IPS-15b (cell line): ENCODE results near the gene VEGFA.

ENCODE experiments used
- H3K27me3 ChIP-seq: one replicate; pipeline ENCODE4 v1.6.1; 2013; ENCODE audit warnings: low read length; ENCODE audit not compliant: control insufficient read depth, insufficient read depth
- H3K36me3 ChIP-seq: one replicate; pipeline ENCODE4 v1.6.1; 2013; ENCODE audit warnings: low read length; ENCODE audit not compliant: control insufficient read depth, insufficient read depth
- H3K4me1 ChIP-seq: one replicate; pipeline ENCODE4 v1.6.1; 2013; ENCODE audit warnings: mild to moderate bottlenecking, low read length; ENCODE audit not compliant: control insufficient read depth, insufficient read depth
- H3K4me3 ChIP-seq: one replicate; pipeline ENCODE4 v1.5.1; 2013; ENCODE audit warnings: low read depth, low read length
- H3K9ac ChIP-seq: one replicate; pipeline ENCODE4 v1.6.1; 2013; ENCODE audit warnings: low read depth, mild to moderate bottlenecking, low read length
- H3K9me3 ChIP-seq: one replicate; pipeline ENCODE4 v1.6.1; 2013; ENCODE audit warnings: mild to moderate bottlenecking, low read length; ENCODE audit not compliant: control insufficient read depth, insufficient read depth

Gene VEGFA

GRCh38 chr6:43798688-43799444 is 28.9 kb downstream of the VEGFA start:
- no peaks in the 10 kb centered on the region for H3K9me3 ChIP-seq
- no peak overlapping the region for H3K9ac ChIP-seq
- H3K27me3 ChIP-seq = no peaks in the 10 kb centered on the region
- H3K4me1 ChIP-seq = no peaks in the 10 kb centered on the region
- no peaks in the 10 kb centered on the region for H3K36me3 ChIP-seq
- no peak overlapping the region for H3K4me3 ChIP-seq

- H3K4me3 ChIP-seq = no peak overlapping the region
- no peak overlapping the region for H3K9ac ChIP-seq
- H3K4me1 ChIP-seq = no peaks in the 10 kb centered on the region
- no peaks in the 10 kb centered on the region for H3K27me3 ChIP-seq
- no peaks in the 10 kb centered on the region for H3K36me3 ChIP-seq
- no peaks in the 10 kb centered on the region for H3K9me3 ChIP-seq
Measured at GRCh38 chr6:43799551-43800297, 29.7 kb downstream of the VEGFA start.

- no peaks in the 10 kb centered on the region for H3K4me1 ChIP-seq
Measured at GRCh38 chr6:43800298-43800623, 30.2 kb downstream of the VEGFA start.

GRCh38 chr6:43800746-43801494 is 30.9 kb downstream of the VEGFA start:
- Histone ChIP-seq H3K4me3 (no peak overlapping the region), H3K9ac (no peak overlapping the region)

More at GRCh38 chr6:43800298-43800623, 30.2 kb downstream of the VEGFA start:
- Histone ChIP-seq H3K4me3 (no peak overlapping the region), H3K36me3 (no peaks in the 10 kb centered on the region), H3K27me3 (no peaks in the 10 kb centered on the region), H3K9me3 (no peaks in the 10 kb centered on the region), H3K9ac (no peak overlapping the region)

GRCh38 chr6:43801495-43802181 is 31.6 kb downstream of the VEGFA start:
- Histone ChIP-seq H3K4me3 (no peak overlapping the region), H3K9me3 (no peaks in the 10 kb centered on the region), H3K27me3 (no peaks in the 10 kb centered on the region), H3K36me3 (no peaks in the 10 kb centered on the region), H3K9ac (no peak overlapping the region), H3K4me1 (no peaks in the 10 kb centered on the region)

More at GRCh38 chr6:43800746-43801494, 30.9 kb downstream of the VEGFA start:
- Histone ChIP-seq H3K27me3 (no peaks in the 10 kb centered on the region), H3K36me3 (no peaks in the 10 kb centered on the region), H3K9me3 (no peaks in the 10 kb centered on the region), H3K4me1 (no peaks in the 10 kb centered on the region)

- H3K9ac ChIP-seq = no peak overlapping the region
- H3K27me3 ChIP-seq = no peaks in the 10 kb centered on the region
- H3K9me3 ChIP-seq = no peaks in the 10 kb centered on the region
- H3K36me3 ChIP-seq = no peaks in the 10 kb centered on the region
- H3K4me3 ChIP-seq = no peak overlapping the region
- H3K4me1 ChIP-seq = no peaks in the 10 kb centered on the region
Measured at GRCh38 chr6:43803055-43803782, 33.2 kb downstream of the VEGFA start.

DNA sequence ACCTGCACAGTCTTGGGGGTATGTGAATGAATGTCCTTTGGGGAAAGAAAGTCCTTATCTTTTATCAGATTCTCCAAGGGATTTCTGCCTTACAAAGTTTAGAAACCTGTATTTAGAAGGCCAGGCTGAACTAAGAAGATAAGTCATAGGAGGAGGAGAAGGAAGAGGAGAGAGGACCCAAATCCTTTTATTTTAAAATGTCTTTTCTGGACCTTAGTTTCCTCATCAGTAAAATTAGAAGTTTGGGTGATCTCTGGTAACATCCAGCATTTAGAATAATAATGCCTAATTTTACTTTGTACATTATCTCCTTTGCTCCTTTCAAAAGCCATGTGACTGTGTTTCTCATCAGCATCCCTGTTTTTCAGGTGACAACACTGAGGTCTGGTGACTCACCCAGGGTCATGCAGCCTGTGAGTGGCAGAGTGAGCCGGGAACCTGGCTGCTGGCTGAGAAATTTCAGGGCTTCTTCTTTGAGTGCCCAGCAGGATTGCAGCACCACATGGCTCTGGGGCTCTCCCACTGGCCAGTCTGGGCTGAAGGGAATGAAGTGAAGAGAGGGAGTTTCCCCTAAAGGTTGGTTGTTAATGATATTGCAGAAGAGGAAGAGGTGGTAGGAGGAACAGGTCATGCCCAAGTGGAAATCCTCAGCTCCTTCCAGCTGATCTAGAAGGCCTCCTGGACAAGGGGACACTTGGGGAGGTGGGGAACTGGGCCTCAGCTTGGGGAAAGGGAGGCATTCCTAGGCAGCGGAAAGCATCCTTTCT is 34.0 kb downstream of the VEGFA start:
- Histone ChIP-seq H3K9ac (no peak overlapping the region), H3K9me3 (no peaks in the 10 kb centered on the region), H3K36me3 (no peaks in the 10 kb centered on the region), H3K4me3 (no peak overlapping the region), H3K4me1 (no peaks in the 10 kb centered on the region), H3K27me3 (no peaks in the 10 kb centered on the region)

- no peak overlapping the region for H3K4me3 ChIP-seq
- H3K27me3 ChIP-seq = no peaks in the 10 kb centered on the region
- H3K4me1 ChIP-seq = no peaks in the 10 kb centered on the region
- H3K9me3 ChIP-seq = no peaks in the 10 kb centered on the region
- H3K9ac ChIP-seq = no peak overlapping the region
- H3K36me3 ChIP-seq = no peaks in the 10 kb centered on the region
Measured at GRCh38 chr6:43804550-43805223, 34.7 kb downstream of the VEGFA start.

GRCh38 chr6:43805699-43806042 is 35.7 kb downstream of the VEGFA start:
- no peaks in the 10 kb centered on the region for H3K36me3 ChIP-seq
- no peak overlapping the region for H3K4me3 ChIP-seq
- no peaks in the 10 kb centered on the region for H3K4me1 ChIP-seq

GRCh38 chr6:43806043-43806757 is 36.2 kb downstream of the VEGFA start:
- no peak overlapping the region for H3K9ac ChIP-seq
- no peaks in the 10 kb centered on the region for H3K36me3 ChIP-seq
- no peaks in the 10 kb centered on the region for H3K4me1 ChIP-seq
- no peak overlapping the region for H3K4me3 ChIP-seq
- no peaks in the 10 kb centered on the region for H3K27me3 ChIP-seq
- H3K9me3 ChIP-seq = no peaks in the 10 kb centered on the region

More at GRCh38 chr6:43805699-43806042, 35.7 kb downstream of the VEGFA start:
- no peaks in the 10 kb centered on the region for H3K9me3 ChIP-seq
- no peaks in the 10 kb centered on the region for H3K27me3 ChIP-seq
- H3K9ac ChIP-seq = no peak overlapping the region
